HG02840 (cell line): ENCODE data around the gene UBA3.

Experiments used
- ATAC-seq: cut with Tn5 transposase; IDR thresholded peaks from one replicate; pipeline ENCODE4 v1.9.1; 2021; ENCODE audit warnings: mild to moderate bottlenecking, moderate library complexity, moderate number of reproducible peaks; ENCODE audit not compliant: unreplicated experiment, low FRiP score

The UBA3 gene

DNA sequence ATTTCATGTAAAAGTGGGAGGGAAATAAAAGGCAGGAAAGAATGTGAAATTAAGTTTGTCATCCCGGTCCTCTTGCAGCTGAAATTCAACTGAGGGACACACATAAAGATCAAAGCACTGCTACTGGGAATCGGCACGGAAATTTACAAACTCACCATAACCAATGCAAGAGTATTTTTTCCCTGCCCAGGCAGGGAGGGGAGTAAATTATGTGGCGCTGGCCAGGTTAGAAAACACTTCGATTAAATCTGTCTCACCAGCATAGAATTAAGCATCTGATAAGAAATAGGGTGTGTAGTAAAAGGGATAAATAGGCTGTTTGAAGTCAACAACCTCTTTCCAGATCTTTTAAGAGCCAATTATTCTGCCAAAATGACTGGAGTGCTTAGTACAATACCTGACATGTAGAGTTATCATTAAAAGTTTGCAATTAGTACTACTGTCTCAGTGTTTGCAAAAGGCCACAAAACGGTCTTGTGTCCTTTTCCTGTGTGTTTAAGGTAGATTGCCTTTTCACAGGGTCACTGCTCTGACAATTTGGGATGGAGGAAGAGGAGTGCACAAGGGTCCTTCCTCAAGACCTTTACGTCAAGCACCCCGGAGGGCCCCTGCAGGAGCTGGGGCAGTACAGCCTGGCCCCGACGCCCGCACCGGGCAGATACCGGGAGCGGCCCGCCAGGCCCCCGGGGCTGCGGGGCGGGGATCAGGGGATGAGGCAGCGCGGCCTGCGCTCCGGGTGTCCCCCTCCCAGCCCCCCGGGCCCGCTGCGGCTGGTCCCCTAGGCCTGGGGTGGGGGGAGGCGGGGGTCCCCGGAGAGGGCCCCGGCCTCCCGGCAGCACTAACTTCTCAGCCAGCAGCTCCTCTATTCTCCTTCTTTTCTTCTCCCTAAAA, 651 bp downstream of the UBA3 start:
- ATAC-seq: no peak

DNA sequence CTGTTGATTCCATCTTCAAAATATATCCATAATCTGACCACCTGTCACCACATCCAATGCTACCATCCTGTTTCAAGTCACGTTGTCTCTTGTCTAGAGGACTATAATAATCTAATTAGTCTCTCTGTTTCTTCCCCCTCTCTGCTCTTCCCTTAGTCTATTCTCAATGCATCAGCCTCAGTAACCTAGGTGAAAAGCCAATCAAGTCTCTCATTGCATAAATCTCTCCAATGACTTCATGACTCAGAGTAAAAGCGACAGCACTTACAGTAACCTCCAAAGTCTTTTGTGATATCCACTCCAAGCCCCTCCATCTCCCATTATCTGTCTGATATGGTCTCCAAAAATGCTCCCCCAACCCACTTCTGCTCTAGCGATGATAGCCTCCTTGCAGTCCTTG, 7.2 kb downstream of the UBA3 start:
- ATAC-seq: no peak

DNA sequence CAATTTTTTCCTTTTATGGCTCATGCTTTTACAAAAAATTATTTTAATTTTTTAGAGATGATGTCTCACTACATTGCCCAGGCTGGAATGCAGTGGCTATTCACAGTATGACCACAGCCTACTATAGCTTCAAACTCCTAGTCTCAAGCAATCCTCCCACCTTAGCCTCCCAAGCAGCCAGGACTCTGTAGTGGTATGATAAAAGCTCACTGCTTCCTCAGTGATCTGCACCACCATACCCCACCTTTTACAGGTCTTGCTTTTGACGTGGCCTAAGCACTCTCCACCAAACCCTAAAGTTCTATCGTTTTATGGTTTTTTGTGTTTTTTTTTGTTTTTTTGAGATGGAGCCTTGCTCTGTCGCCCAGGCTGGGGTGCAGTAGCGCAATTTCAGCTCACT, 14.0 kb downstream of the UBA3 start:
- no peak for ATAC-seq

DNA sequence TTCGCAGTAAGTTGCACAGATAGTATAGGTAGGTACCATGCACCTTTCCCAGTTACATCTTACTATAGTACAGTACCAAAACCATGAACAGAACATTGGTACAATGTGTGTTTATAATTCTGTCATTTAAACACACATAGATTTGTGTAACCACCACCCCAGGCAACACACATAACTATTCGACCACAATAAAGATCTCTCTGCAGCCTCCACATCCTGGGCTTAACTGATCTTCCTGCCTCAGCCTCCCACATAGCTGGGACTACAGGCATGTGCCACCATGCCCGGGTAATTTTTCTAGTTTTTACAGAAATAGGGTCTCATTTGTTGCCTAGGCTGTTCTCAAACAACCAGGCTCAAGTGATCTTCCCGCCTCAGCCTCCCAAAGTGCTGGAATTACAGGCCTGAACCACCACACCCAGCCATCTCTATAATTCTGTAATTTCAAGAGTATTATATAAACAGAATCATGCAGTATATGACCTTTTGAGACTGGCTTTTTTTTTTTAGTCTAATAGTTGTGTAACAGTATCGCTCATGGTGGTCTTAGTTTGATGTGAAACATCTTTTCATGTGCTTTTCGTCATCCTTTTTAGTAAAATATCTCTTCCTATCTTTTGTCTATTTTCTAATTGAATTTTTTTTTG, 14.7 kb downstream of the UBA3 start:
- ATAC-seq: no peak

DNA sequence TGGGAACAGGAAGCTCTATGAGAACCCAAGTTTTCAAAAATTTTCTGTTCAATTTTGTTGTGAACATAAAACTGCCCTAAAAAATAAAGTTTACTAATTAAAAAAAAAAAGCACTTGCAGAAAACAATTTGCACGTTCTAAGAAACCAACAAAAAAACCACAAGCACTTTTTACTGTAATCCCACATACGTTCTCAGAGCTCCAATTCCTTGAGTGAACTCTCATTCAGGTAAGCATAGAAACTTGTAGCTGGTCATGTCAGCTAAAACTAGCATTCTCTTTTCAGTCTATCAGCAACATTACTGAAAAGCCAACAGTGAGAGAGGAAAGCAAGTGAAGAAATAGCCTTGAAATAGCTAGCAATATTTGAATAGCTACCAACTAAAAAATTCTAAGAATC, 16.5 kb downstream of the UBA3 start:
- ATAC-seq: no peak

DNA sequence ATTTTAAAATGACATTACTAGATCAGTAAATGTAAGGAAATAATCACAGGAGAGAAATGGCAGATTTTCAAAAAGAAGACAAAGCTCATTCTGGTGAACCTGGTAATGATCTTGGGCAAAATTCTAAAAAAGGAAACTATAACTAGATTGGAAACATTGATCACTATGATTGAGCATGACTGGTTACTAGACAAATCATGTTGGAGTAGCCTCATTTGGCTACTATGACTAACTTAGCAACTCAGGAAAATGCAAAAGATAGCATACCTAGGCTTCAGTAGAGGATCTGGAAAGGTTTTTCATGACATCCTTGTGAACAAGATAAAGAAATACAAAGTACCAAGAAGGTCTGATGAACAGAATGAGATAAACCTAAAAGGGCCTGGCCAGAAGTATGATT, 20.5 kb downstream of the UBA3 start:
- no peak for ATAC-seq

DNA sequence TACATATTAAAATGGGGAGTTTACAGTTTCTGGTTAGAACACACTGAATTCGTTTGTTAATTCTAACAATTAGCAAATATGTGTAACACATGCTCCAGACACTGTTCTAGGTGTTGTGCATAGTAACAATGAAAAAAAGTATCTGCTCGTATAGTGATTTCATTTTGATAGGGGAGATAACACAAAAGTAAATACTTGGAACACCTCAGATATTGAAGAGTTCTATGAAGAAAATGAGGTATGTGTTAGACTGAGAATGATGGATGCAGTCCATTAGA, 21.3 kb downstream of the UBA3 start:
- ATAC-seq: no peak

DNA sequence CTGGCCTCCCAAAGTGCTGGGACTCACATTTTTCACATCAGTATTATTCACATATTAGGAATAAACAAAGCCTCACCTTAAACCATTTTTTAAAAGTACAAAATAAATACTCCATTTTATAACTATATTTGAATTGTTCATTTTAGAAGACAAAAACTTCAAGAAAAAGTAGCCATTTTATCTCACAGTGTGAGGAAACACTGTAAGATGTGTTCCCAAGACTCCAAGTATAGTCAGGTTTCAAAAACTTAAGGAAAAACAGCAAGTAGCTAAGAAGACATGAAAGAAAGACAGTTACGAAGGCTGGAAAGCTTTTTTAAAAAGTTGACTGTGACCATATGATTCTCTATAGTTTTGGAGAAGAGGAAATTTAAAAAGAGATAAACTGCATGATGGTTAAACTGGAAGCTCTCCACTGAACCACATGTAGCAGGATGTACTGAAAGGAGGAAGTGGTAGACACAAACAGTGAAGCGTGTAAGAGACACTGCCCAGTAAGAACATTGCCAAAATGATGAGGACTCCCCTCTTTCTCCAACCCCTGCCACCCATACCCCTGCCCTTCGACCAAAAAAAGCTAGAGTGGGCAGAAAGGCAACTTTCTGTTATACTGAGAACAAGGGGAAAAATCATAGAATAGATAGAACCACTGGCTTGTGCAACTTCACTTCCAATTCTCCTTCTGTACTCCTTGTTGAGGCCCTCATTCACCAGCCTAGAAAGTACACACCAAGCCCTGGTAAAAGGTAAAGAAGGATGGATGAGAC, 21.8 kb downstream of the UBA3 start:
- no peak for ATAC-seq

DNA sequence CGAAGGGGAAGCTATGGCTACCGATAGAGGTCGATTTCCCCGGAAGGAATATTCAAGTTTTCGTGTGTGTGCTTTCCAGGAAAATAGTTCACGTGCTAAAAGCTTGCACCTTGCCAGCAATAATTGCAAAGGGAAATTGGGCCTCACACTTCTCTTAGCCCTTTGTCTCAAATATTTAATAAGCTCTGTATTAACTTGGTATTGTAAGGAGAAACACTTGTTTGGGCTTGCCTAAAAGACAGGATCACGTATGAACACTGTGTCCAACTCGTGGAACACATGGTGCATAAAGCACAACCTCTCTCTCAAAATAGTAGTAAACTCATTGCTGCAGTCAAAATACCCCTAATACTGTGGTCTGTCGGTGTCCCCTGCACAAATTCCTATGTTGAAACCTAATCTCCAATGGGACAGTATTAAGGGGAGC, 27.7 kb downstream of the UBA3 start:
- no peak for ATAC-seq

DNA sequence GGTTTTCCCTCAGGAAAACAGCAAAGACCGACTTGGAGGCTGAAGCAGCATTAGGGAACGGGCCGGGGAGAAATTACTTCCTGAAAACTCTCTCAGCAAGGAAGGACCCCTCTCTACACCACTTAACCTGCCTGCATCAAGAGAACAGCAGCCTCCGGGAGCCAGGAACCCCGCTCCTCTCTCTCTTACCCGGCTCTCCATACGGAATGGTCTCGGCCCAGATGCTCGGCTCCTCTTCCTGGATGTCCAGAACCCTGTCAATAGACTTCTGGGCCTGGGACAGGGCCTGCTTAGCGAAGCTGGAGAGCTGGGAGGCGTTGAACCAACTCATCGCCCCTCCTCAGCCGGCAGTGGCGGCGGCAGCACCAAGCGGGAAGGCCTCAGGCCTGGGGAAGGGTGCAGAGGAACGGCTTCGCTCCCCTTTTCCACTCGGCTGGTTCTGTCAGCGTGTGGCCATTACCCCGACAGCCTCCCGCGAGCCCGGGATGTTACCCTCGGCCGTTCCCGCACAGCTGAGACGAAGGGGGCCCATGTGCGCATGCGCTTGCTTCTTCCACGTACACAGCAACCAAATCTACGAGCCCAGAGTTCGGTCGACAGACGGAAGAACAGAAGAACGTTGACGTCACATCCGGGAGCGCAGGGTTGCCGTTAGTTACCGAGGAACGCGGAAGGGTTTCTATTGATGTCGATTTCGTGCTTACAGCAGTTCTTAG, 28.3 kb downstream of the UBA3 start, which contains the start of gene TMF1:
TSS of gene TMF1 (minus strand) at position 578 of the 716 bp plus-strand sequence. CDS start at position 331, 247 bp downstream.
- peak; percentile 94 for ATAC-seq

DNA sequence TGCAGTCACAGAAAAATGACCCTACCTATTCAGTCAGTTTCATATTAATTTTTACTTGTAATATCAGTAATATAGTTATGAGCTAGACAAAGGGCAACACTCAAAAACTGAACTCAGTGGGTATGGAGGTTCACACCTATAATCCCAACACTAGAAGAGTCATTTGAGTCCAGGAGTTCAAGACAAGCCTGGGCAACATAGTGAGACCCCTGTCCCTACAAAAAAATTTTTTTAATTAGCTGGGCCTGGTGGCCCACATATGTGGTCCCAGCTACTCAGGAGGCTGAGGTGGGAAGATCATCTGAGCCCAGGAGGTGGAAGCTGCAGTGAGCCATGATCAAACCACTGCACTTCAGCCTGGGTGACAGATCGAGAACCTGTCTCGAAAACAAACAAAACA, 31.2 kb downstream of the UBA3 start:
- ATAC-seq: no peak

DNA sequence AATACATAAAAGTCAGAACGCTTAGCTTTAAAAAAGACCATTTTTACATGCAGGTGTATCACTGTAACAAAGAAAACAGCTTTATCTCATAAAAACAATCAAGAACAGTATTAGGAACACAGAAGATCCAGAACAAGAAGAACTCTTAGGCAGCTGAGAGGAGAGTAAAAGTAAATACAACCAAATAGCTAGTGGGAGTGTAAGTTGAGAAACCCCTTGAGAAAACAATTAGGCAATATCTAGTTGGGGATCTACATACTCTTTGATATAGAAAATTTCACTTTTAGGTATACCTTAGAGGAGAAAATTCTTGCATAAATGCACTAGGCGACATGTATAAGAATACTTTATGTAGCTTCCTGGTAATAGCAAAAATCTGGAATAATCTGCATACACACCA, 35.6 kb downstream of the UBA3 start:
- ATAC-seq: no peak

DNA sequence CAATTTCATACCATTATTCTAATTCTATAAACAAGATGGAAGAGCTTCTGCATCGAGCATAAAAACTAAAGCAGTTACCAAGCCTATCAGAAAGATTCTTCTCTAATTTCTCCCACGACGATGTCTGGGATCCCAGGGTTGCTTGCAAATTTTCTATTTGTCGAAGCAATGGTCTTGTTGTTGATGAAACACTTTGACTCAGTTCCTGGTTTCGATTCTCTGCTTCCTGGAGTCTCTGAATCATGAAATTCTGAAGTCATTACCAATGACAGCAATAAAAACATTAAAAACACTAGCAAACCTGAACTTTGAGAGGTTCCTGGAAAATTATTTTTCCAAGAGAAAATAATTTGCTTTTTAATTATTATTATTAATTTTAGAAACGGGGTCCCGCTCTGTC, 46.7 kb downstream of the UBA3 start:
- no peak for ATAC-seq

DNA sequence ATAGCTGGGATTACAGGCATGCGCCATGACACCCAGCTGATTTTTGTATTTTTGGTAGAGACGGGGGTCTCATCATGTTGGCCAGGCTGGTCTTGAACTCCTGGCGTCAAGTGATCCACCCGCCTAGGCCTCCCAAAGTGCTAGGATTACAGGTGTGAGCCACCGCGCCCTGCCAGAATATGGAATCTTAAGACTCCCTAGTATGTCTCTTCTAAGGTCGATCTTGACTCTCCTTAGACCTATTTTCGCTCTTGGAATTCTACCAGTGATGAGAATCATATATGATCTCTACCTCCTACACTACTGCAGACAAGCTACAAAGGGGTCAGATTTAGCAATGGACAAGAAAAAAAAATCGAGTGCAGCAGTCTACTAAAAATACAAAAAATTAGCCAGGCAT, 47.4 kb downstream of the UBA3 start:
- no peak for ATAC-seq

DNA sequence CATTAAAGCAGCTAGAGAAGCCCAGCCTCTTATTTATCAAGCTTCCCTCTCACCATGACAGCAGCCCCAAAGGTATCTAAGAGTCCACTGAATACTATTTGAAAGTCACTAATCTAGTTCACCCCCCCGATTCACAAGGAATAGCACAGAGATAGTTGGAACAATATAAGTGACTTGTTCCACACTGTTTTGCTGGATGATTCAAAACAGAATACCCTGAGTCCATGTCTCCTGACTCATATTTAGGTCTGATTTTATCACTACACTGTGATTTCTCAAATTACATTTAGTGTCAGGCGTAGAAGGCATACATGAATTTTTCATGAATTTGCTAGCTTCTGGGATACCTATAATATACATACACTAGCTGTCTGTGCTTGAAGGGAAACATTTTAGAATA, 48.0 kb downstream of the UBA3 start:
- no peak for ATAC-seq

DNA sequence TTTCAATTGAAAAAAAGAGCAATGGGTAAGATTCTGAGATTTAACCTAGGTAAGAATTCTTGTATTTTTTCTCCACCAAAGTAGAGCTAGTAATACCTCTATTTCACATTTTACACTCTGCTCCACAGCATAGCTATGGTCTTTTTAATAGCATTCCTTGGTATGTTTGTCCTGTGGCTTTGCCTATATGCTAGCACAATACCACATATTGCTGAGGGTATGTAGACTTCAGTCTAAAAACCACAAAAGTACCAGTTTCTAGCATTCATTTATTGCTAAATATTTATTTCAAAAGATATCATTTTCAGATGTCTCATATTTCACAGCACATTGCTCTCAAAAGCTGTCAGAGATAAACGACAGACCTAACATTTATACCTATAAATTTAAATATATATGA, 48.5 kb downstream of the UBA3 start:
- ATAC-seq: no peak

DNA sequence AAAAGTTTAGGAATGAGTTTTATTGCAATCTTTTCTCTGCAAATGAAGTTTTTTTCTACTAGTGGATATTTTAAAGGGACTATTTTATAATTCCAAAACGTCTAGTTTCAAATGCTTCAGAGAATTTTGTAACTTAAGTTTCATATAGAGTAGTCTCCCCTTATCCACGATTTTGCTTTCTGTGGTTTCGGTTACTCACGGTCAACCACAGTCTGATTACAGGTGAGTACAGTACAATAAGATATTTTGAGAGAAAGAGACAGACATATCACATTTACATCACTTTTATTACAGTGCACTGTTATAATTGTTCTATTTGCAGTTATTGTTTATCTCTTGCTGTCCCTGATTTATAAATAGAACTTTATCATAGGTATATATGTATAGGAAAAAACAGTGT, 59.3 kb downstream of the UBA3 start:
- ATAC-seq: no peak

DNA sequence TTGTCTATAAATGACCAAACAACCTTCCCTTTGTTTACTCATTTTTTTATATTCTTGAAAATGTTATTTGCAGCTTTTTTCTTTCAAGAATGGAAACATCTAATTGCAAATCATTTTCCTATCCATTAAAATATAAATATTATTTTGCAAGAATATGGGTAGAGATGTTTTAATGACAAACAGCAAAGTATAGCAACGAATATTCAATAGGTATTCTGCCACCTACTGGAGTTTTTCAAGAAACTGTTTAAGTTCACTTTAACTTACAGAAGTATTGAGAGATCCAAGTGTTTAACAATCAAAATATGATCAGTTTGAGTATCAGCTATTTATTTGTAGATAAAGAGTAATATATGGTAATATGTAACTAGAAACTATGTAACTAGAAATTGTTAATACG, 59.7 kb downstream of the UBA3 start:
- no peak for ATAC-seq

DNA sequence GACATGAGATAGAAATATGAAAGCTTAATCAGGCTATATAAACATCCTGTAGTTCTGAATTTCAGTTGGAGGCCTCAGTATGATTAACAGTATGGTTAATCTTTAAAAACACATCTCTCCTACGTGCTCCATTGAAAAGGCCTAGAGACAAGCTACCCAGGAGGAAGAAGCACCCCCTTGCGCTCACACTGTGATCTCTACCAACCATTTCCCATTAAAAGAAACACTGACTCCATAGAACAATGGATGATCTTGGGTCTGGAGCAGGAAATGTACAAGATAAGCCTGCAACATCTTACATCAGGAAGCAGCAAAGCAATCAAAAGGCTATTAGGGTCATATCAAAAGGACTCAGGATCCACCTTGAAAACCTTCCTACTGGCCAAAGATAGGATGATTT, 63.3 kb downstream of the UBA3 start:
- no peak for ATAC-seq

DNA sequence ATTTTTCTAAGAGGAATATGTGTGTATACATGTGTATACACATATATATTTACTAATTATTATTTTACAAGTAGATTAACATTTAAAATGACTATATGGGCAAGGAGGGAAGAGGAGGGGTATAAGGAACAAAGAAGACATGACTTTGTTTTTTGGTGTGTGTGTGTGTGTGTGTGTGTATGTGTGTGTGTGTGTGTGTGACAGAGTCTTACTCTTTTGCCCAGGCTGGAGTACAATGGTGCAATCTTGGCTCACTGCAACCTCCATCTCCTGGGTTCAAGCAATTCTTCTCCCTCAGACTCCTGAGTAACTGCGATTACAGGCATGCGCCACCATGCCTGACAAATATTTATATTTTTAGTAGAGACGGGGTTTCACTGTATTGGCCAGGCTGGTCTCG, 64.1 kb downstream of the UBA3 start:
- ATAC-seq: no peak

DNA sequence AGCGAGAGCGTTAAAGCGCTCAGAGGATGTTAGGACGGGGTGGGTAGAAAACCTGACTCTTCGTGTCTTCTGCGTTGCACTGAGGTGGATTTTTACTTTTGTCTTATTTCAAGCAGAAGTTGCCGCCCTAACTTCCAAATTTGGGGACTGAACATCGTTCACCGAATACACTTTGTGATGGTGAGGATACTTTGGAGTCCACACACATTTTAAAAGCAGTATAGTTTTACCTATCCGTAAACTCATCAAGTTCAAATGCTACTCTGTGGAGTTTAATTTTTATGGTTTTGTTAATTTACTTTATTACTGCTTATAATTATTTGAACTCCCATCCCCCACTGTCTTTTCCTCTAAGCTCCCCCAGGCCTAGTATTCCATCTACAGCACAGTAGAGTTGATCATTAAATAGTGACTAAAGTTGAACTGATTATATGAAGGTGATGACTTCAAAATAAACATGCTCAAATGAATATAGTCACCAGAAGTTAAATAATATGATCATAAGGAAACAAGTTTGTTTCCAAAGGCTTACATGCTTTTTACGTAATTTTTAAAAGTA, 66.1 kb downstream of the UBA3 start:
- ATAC-seq: no peak
